ENCODE data around the gene LYPD5. TPM values are rescaled to one million over a fixed set of nuclear protein-coding genes. Genes with fewer than 3 reads are reported as not detected.

LYPD5 gene
- total RNA-seq, 1 experiment from 2014 or later = 0.87 TPM

- in situ Hi-C loops (cut with HindIII; ENCODE audit: low pct_unique_long_range_greater_than_20kb, low sequenced_read_pairs) = no loop called here
- no TSS peak for BruUV-seq (replicated peaks)
- DNase-seq (ENCODE audit: low read depth, low spot score) (no peak), ATAC-seq (no peak)
- Histone ChIP-seq H3K27me3 (ENCODE audit: control insufficient read depth, insufficient read depth, low read length) (no peaks in the 10 kb centered on the region), H3K4me3 (ENCODE audit: low read depth in 2 of 2, low read length in 2 of 2) (no peak overlapping the region), H3K27ac (ENCODE audit: low read length) (no peak overlapping the region), H3K36me3 (ENCODE audit: control insufficient read depth, insufficient read depth, low read length) (no peaks in the 10 kb centered on the region), H3K9me3 (ENCODE audit: control insufficient read depth, insufficient read depth, low read depth, low read length) (no peaks in the 10 kb centered on the region), H3K4me1 (ENCODE audit: control insufficient read depth, insufficient read depth, low read length) (no peaks in the 10 kb centered on the region)
- TF ChIP-seq REST (IDR thresholded peaks at IDR 0.05; ENCODE audit: insufficient read depth in 1 of 2, low read depth in 2 of 2, low read length in 1 of 2) = no peak
- TF ChIP-seq POLR2AphosphoS5 (IDR thresholded peaks at IDR 0.05; ENCODE audit: low read depth, low read length) = no peak
- TF ChIP-seq TCF7L2 (IDR thresholded peaks at IDR 0.05; ENCODE audit: low read depth, low read length) = no peak
- TF ChIP-seq SIN3A (IDR thresholded peaks at IDR 0.05; ENCODE audit: borderline replicate concordance, insufficient read depth, low read depth, low read length) = no peak
- TF ChIP-seq CTCF (IDR thresholded peaks at IDR 0.05) = no peak
- ChIA-PET CTCF (interaction anchor here (1.0 kb wide), 1 partner anchor 28 kb away, joined by 3 read pairs; no protein-coding TSS in a partner anchor), POLR2A (no interaction called here)
- intact Hi-C loops (cut with micrococcal nuclease; ENCODE audit: unreplicated experiment) = no loop called here
Observed at GRCh38 chr19:43814663-43815352, 12.6 kb upstream of the LYPD5 start.

- no peak overlapping the region for H3K27ac ChIP-seq (ENCODE audit: low read length)
- no TSS peak for BruUV-seq (replicated peaks)
- ChIA-PET CTCF (no interaction called here), POLR2A (no interaction called here)
- in situ Hi-C loops (cut with HindIII; ENCODE audit: low pct_unique_long_range_greater_than_20kb, low sequenced_read_pairs) (no loop called here), intact Hi-C loops (cut with micrococcal nuclease; ENCODE audit: unreplicated experiment) (no loop called here)
- H3K4me1 ChIP-seq (ENCODE audit: control insufficient read depth, insufficient read depth, low read length) = no peaks in the 10 kb centered on the region
- ATAC-seq = no peak
- H3K36me3 ChIP-seq (ENCODE audit: control insufficient read depth, insufficient read depth, low read length) = no peaks in the 10 kb centered on the region
- H3K9me3 ChIP-seq (ENCODE audit: control insufficient read depth, insufficient read depth, low read depth, low read length) = no peaks in the 10 kb centered on the region
- TF ChIP-seq TCF7L2 (IDR thresholded peaks at IDR 0.05; ENCODE audit: low read depth, low read length) (no peak), SIN3A (IDR thresholded peaks at IDR 0.05; ENCODE audit: borderline replicate concordance, insufficient read depth, low read depth, low read length) (no peak), POLR2AphosphoS5 (IDR thresholded peaks at IDR 0.05; ENCODE audit: low read depth, low read length) (no peak), REST (IDR thresholded peaks at IDR 0.05; ENCODE audit: insufficient read depth in 1 of 2, low read depth in 2 of 2, low read length in 1 of 2) (no peak), CTCF (IDR thresholded peaks at IDR 0.05) (no peak)
- no peaks in the 10 kb centered on the region for H3K27me3 ChIP-seq (ENCODE audit: control insufficient read depth, insufficient read depth, low read length)
- DNase-seq (ENCODE audit: low read depth, low spot score) = no peak
- no peak overlapping the region for H3K4me3 ChIP-seq (ENCODE audit: low read depth in 2 of 2, low read length in 2 of 2)
Observed at GRCh38 chr19:43812688-43813087, 10.4 kb upstream of the LYPD5 start.
